ENCODE measurements around the gene MGMT.

GRCh38 chr10:129417870-129418269 is 49.2 kb upstream of the MGMT start:
- TF ChIP-seq, protein P1, sequence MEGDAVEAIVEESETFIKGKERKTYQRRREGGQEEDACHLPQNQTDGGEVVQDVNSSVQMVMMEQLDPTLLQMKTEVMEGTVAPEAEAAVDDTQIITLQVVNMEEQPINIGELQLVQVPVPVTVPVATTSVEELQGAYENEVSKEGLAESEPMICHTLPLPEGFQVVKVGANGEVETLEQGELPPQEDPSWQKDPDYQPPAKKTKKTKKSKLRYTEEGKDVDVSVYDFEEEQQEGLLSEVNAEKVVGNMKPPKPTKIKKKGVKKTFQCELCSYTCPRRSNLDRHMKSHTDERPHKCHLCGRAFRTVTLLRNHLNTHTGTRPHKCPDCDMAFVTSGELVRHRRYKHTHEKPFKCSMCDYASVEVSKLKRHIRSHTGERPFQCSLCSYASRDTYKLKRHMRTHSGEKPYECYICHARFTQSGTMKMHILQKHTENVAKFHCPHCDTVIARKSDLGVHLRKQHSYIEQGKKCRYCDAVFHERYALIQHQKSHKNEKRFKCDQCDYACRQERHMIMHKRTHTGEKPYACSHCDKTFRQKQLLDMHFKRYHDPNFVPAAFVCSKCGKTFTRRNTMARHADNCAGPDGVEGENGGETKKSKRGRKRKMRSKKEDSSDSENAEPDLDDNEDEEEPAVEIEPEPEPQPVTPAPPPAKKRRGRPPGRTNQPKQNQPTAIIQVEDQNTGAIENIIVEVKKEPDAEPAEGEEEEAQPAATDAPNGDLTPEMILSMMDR (conservative IDR thresholded peaks at IDR 0.05 in 1 of 2, IDR thresholded peaks at IDR 0.05 in 1 of 2; ENCODE audit: extremely low read depth in 1 of 2, insufficient read depth in 1 of 2, low read depth in 1 of 2, low read length in 2 of 2) = no peak
- no peak for TF ChIP-seq EZH2 (IDR thresholded peaks at IDR 0.05; ENCODE audit: borderline replicate concordance, low read length)
